ENCODE results near the gene AKT2.
"Not testable (repeated sequence)": the region's sequence is repeated elsewhere in the genome, so short reads cannot be mapped to it uniquely, and the experiment has no call there.

The AKT2 gene

GRCh38 chr19:40284501-40285352 lies at the start of gene AKT2:
TSS of gene AKT2 (minus strand) at chr19:40285345. CDS start at chr19:40265267, 20,078 bp downstream.
- peak; percentile 70 for DNase-seq

DNA sequence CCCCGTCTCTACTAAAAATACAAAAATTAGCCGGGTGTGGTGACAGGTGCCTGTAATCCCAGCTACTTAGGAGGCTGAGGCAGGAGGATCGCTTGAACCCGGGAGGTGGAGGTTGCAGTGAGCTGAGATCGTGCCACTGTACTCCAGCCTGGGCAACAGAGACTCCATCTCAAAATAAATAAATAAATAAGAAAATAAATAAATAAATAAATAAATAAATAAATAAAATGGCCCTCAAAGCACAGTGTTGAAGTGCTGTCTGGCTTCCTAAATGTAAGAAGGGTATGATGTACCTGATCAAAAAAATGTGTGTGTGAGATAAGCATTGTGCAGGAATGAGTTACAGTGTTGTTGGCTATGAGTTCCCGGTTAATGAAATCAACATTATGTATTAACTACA lies 47.9 kb upstream of the AKT2 start:
- not testable (repeated sequence) for DNase-seq

- DNase-seq = no peak
These were observed 47.5 kb upstream of the AKT2 start for GRCh38 chr19:40332669-40333068.

DNA sequence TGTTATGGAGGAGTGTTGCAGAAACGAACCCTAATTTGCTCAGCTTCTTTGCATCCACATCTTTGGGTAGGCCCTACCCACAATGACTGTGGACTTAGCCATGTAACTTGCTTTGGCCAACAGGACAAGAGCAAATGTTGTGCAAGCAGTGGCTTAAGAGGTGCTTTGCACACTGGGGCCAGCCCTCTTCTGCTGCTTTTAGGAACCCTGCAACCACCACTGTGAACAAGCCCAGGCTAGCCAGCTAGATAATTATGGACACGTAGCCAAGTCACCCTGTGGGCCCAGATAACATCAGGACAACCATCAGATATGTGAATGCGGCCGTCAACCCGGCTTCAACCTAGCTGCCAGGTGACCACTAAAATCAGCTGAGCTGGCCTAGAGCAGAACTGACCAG lies 45.9 kb upstream of the AKT2 start:
- no peak for DNase-seq

DNA sequence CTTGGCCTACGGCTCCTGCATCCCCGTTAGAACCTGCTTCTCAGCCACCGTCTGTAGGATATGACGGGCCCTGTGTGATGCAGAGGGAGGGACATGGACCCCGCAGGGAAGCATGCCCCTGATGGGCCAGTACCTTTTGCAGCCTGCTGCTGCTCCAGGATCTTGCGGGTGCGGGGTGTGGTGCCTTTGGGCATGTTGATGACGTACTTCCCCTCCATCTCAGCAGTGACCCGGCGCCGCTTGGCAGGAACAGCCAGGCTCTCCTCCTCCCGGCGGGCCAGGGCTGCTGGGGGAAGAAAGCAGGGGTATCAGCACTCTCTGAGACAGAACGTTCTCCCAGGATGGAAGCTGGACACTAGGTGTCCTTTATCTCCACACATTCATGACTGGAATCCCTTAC lies 41.1 kb upstream of the AKT2 start:
- no peak for DNase-seq

DNA sequence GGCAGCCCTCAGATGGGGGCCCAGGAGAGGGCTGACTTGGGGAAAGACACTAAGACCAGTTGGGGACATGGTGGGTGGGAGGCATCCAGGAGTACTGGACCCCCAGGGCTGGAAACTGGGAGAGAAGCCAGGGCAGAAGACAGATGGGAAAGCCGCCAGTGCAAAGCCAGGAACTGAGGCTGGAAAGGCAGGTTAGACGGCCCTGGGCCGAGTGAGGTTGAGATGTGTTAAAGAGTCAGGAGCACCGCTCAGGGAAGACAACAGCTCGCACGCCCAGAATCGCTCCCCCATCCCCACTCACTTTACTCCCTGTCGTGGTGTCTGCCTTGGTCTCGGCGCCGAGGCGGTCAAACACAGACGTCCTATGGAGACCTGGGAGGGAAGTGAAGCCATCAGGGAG lies 38.6 kb upstream of the AKT2 start:
- no peak for DNase-seq

- DNase-seq = no peak
These were observed 37.9 kb upstream of the AKT2 start for GRCh38 chr19:40322951-40323615.

DNA sequence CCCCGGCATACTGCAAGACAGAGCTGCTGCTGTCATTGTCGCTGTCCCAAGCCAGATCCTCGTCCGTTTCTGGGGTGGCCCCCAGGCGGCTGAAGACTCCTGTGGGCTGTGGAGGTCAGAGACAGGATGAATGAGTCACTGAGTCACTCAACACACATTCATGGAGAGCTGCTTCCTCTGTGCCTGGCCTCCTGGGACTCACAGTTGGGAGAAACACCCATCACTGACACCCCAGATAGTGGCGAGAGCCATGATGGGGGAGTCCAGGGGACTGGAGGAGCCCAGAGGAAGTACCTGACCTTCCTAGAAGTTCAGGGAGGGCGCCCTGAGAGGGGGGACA lies 37.1 kb upstream of the AKT2 start:
- no peak for DNase-seq

- no peak for DNase-seq
These were observed 36.6 kb upstream of the AKT2 start for GRCh38 chr19:40321566-40322270.

DNA sequence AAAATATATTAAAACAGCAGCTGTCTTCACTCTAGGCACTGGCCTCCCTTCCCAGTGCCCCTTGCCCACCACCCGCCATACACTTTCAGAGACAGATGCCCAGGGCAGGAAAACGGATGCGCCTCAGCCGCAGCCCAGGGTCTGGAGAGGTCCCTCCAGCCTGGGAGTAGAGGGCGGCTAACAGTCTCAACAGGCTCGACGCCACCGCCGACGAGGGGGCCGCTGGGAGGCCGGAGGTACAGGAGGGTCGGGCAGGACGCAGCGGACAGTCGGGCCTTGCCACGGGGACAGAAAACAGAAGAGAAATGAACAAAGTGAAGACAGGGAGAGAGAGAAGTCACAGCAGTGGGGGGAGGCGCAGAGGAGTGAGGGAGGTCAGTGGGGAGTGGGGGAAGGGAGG lies 35.9 kb upstream of the AKT2 start:
- no peak for DNase-seq

- DNase-seq = no peak
These were observed 35.4 kb upstream of the AKT2 start for GRCh38 chr19:40320558-40320935.

DNA sequence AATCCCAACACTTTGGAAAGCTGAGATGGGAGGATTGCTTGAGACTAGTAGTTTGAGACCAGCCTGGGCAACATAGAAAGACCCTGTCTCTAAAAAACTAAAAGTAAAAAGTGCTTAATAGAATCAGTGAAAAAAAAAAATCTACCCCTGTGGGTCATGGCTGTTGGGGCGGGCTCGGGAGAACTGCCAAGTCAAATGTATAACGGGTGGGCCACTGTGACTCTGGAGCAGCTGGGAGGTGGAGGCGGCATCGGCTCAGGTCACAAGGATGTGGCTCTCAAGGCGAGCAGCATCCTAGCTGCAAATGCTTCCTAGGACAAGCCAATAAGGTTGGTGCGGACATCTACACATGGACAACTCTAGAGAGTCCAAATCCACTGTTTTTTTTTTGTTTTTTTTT lies 32.2 kb upstream of the AKT2 start:
- DNase-seq = no peak

DNA sequence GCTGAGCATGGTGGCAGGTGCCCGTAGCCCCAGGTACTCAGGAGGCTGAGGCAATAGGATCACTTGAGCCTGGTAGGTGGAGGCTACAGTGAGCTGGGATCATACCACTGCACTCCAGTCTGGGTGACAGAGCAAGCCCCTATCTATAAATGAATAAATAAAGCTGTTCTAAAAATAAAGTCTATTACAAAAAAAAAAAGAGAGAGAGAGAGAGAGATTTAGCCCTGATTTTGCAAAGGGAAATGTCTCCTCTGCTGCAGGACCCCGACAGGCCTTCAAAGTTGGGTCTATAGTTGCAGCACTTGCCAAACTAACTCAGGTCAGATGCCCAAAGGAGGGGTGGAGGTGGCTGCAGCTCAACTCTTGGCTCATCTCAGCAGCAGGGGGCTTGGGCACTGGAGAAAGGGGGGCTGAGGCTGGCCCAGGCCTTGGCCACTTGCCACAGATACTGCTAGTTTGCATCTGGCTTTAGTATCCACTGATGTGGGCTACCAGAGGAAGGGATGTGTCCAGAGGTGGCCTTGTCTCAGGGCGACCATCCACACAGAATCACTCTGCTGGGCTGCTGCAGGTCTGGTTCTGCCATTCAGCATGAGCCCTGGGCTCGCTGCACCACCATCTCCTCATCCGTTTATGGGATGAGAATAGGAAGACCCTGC lies 30.8 kb upstream of the AKT2 start:
- no peak for DNase-seq

DNA sequence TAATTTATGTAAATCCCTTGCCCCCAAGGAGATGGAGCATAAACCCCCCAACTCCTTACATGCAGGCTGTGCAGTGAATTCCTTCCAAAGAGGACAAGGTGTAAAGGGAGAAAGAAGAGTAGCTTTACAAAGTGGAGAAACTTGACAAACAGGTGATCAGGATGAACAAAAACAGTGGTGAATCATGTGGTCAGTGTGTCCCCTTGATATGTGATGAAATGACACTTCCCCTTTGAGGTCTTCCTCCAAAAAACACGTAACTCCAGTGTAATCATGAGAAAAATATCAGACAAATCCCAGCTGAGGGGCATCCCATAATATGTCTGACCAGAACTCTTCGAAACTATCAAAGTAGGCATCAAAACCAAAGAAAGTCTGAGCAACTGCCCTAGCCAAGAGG lies 29.5 kb upstream of the AKT2 start:
- DNase-seq = peak; percentile 13

DNA sequence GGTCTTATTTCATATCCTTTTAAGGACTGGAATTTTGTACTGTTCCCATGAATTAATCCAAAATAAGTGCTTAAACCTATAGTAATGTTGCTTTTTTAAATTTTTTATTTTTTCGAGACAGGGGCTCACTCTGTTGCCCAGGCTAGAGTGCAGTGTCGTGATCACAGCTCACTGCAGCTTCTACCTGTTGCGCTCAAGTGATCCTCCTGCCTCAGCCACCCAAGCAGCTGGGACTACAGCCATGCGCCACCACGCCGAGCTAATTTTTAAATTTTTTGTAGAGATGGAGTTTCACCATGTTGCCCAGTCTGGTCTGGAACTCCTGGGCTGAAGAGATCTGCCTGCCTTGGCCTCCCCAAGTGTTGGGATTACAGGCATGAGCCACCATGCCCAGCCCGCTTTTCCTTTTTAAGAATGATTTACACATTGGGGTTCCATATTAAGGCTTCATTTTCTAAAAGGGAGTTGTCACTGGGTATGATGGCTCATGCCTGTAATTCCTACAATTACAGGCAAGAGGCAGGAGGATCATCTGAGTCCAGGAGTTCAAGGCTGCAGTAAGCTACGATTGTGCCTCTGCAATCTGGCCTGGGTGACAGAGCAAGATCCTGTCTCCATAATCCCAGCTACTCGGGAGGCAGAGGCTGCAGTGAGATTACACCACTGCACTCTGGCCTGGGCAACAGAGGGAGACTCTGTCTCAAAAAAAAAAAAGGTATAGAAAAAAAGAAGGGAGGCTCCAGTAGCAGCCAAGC lies 28.3 kb upstream of the AKT2 start:
- DNase-seq = no peak

- no peak for DNase-seq
These were observed 27.4 kb upstream of the AKT2 start for GRCh38 chr19:40312533-40312932.

DNA sequence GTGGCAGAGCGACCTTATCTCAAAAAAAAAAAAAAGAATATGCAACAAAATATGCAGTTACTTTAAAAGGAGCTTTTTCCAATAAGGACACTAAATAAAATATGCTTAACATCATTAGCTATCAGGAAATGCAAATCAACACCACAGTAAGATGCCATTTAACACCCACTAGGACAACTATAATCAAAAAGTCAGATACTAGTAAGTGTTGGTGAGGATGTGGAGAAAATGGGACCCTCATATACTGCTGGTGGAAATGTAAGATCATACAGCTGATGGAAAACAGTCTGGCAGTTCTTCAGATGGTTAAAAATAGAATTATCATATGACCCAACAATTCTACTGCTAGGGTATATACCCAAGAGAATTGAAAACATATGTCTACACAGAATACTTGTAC lies 24.5 kb upstream of the AKT2 start:
- no peak for DNase-seq

GRCh38 chr19:40305403-40305802 lies 20.3 kb upstream of the AKT2 start:
- peak; percentile 91 for DNase-seq

DNA sequence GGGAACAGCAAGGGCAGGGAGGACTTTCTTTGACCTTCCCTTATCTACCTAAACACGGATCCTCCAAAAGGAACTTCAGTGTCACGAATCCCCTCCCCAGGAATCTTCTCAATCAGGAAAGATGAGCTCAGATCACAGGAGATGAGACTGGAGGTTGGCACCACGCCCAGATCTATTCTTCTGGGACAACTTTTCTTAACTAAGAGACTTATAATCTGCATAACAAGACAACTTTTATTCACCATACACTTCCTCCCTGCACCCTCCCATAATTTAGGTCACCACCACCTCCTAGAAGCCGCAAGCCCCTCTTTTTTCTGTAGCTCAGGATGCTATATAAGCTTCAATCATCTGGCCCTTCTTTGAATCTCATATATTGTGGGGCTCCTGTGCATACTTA lies 19.2 kb upstream of the AKT2 start:
- no peak for DNase-seq

DNA sequence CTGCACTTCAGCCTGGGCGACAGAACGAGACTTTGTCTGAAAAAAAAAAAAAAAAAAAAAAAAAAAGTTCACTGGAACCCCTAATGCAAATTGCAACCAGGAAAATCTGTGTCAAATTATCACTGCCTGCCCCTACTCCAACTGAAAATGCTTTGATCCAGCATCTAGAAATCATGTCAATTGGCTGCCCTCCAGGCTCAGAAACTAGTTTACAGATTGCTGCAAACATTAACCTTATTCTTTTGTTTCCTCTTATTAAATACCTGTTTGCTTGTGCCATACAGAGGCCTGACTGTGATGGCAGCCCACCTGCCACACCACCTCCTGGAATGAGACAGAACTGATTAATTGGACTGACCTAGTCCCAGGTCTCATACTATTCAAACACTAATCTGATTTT lies 18.6 kb upstream of the AKT2 start:
- DNase-seq = no peak

- no peak for DNase-seq
These were observed 17.3 kb upstream of the AKT2 start for GRCh38 chr19:40302224-40303011.

DNA sequence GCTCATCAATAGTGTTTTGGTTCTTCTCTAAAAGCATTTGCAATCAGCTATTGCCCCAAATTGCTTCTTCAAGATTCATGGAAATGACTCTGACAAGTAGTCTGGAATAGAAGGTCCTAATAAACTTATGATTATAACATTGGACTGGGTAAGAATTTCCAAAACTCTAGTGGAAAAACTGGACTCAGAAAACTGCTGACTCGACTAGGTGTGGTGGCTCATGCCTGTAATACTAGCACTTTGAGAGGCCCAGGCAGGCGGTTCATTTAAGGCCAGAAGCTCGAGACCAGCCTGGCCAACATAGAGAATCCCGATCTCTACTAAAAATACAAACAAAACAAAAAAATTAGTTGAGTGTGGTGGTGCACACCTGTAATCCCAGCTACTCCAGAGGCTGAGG lies 15.5 kb upstream of the AKT2 start:
- no peak for DNase-seq
